GM12801 (cell line): ENCODE measurements around the gene DVL1.

ENCODE experiments used
- CTCF ChIP-seq: IDR thresholded peaks from one replicate; pipeline ENCODE4 v1.5.1; 2011; ENCODE audit warnings: control low read depth; ENCODE audit not compliant: insufficient read length; ENCODE audit errors: extremely low read depth

The DVL1 gene

DNA sequence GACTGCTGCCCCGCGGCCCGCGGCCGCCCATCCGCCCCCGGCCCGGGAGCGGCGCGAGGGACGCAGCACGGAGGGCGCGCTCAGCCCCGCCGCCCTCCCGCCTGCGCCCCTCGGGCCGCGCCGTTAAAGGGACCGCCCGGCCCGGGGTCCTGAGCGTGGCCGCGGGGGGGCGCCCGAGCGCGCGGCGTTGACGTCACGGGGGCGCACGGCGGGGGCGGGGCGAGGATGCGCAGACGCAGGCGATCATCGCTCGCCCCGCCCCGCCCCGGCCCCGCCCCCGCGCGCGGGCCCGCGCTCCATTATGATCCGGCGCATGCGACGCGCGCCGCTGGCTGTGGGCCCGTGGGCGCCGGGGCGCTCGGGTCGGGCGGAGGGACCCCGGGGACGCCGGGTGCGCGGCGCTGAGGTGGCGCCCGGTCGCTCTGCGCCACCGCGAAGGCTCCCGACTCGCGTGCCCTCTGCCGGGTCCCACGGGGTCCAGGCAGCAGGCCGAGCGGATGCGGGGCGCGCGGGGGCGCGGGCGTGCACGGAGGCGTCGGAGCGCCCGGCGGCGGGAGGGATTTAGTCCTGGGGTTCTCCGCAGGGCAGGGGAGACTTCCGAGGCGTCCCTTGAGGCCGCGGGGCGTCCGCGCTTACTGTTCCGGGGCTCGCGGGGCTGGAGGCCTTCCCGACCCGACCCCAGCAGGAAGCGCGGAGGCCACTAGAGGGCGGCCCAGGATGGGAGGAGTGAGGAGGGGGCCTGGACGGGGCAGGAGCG, at the start of gene DVL1:
Gene DVL1, minus strand, starts transcription at position 163 of the 757 bp plus-strand sequence. CDS start 353 bp downstream, outside the sequence.
- no peak for TF ChIP-seq CTCF

- no peak for TF ChIP-seq CTCF
These were observed 49.5 kb upstream of the DVL1 start for GRCh38 chr1:1398677-1399186.

GRCh38 chr1:1397839-1398523, 48.8 kb upstream of the DVL1 start:
- TF ChIP-seq CTCF = no peak

- no peak for TF ChIP-seq CTCF
These were observed 45.9 kb upstream of the DVL1 start for GRCh38 chr1:1395166-1395565.

DNA sequence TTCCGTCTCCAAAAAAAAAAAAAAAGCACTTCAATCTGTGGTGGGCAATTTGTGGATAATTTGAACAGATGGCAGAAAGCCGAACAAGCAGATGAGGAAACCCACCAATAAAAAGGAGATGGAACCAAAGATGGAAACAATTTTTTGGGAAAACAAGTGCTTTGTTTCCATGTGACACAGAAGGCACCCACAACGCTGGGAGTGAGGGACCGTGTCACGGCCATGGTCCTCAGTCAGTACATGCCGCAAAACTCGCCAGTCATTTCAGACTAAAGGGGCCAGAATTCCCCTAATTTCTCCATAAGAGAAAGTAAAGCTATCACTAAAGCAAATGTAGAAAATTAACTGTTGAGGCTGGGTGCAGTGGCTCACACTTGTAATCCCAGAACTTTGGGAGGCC, 44.9 kb upstream of the DVL1 start:
- TF ChIP-seq CTCF = no peak

- TF ChIP-seq CTCF = no peak
These were observed 44.2 kb upstream of the DVL1 start for GRCh38 chr1:1393428-1393827.

- no peak for TF ChIP-seq CTCF
These were observed 43.8 kb upstream of the DVL1 start for GRCh38 chr1:1393014-1393413.
